GM21723 (cell line): Measurements from ENCODE around the gene CXCR5.

Experiments used
- ATAC-seq: cut with Tn5 transposase; IDR thresholded peaks from one replicate; pipeline ENCODE4 v1.9.1; 2021; ENCODE audit warnings: mild to moderate bottlenecking, moderate library complexity; ENCODE audit not compliant: unreplicated experiment

Gene CXCR5

DNA sequence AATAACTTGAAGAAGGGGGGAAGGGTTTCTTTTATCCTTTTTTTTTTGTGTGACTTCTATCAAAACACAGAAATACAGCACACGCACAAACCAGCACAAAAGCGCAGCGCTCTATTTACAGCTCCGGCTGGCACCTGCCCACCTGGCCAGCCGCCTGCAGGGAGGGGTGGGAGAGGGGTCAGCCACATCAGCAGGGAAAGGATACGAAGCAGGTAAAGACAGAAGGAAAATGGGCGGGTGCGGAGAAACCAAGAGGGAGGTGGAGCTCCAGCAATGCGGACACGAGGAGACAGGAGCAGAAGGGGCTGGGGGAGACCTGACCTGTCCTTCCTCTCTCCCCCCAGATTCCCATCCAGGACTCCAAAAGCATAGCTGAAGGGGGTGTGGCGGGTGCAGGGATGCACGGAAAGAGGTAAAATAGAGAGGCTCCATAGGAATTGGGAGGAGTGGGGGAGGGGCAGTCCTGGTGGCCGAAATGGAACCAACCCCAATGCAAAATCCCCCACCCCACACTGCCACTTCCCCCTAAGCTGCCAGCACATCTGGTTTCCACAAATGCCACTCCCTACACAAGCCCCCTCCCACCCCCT, 14.1 kb downstream of the CXCR5 start:
- ATAC-seq, result no peak

GRCh38 chr11:118898400-118899295, 15.0 kb downstream of the CXCR5 start:
- no peak for ATAC-seq

DNA sequence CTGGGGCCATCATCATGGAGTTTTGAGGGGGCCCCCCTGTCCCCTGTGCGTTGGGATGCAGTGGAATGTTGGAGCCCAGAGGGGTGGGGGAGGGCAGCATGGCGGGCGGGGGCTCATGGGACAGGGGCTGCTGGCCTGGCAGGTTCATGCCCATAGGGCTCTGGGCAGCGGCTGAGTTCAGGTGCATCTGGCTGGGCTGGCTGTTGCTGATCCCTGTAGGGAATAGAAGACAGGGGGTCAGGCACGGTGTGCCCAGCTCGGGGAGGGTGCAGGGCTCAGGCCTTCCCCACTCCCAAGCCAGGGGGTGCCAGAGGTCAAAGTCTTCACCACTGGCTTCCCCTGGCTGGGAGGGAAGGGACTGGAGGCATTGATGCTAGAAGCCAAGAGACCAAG, 15.6 kb downstream of the CXCR5 start:
- no peak for ATAC-seq

- no peak for ATAC-seq
These were observed 16.1 kb downstream of the CXCR5 start for GRCh38 chr11:118899706-118900360.

- ATAC-seq, result no peak
These were observed 17.1 kb downstream of the CXCR5 start for GRCh38 chr11:118900535-118901384.

- no peak for ATAC-seq
These were observed 18.0 kb downstream of the CXCR5 start for GRCh38 chr11:118901494-118902335.

- no peak for ATAC-seq
These were observed 18.9 kb downstream of the CXCR5 start for GRCh38 chr11:118902336-118903203.

DNA sequence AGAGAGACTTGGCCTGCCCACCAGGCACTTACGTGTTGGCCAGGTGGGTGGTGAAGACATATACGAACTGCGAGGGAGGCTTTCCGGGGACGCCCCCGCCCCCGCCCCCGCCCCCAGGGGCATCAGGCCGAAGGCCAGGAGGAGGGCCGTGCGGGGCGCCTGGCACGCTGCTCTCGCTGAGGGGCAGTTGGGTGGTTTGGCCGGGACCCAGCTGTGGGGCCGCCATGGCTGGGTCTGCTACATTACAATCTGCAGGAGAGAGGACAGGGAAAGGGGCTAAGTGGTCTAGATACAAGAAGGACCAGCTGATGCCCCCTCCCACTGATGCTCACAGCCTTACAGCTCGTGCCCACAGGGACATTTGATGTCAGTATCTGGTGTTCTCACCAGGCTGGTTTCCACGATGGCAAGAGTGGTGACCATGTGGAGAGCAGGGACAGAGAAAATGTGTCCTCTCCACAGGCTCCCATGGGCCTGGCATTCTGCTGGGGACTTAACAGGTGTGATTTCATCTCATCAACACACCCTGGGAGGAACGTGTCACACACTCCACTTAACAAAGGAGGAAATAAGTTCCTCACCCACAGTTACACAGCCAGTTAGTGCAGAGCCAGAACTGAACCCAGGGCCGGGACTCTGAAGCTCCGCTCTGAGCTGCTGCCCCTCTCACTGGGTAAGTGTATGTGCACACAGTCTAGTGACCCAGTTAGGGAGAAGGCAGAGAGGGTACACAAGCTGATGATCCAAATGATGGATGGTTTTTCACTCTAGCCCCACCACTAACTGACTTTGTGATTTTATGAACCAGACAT, 19.7 kb downstream of the CXCR5 start:
- no peak for ATAC-seq

DNA sequence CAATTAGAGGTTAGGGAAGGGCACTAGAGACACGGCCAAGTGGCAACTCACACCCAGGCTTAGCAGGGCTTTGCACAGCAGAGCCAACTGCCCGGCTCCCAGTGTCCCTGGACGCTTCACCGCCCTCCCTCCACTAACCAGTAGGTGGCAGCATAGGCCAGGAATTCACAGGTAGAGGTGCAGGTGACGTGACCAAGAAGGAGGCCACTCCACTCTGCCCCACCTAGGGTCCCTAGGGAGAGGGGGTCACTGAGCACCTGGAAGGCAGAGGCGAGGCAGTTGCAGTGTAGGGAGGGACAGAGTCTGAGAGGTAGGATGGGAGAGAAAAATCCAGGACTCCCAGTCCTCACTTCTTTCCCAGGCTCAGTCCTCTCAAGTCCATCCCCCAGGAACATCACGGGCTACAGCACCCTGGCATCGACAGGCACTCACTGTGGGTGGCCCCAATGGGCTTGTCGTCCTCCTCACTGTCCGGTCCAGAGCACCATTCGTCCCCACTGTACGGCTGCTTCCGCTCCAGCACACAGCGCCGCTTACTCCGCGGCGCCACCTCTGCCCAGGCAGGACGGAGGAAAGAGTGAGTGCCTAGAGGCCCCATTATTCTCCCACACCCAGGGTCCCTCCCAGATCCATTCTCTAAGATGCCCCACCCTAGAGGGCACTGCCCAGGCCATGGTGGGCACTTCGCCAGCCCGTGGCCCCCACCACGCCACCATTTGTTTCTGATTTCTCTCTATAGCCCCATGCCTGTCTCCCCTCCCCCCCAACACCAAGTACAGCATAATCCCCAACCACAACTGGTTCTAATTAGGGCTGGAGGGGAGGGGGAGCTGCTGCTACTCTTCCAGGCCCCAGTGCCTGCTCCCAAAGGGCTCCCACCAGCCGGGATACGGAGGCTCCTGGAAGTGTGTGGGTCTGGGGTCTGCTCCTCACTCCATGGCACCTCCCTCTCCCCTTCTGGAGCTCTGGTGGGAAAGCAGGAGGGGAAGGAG, 23.7 kb downstream of the CXCR5 start:
- peak; percentile 82 for ATAC-seq

- no peak for ATAC-seq
These were observed 24.6 kb downstream of the CXCR5 start for GRCh38 chr11:118908264-118908663.

DNA sequence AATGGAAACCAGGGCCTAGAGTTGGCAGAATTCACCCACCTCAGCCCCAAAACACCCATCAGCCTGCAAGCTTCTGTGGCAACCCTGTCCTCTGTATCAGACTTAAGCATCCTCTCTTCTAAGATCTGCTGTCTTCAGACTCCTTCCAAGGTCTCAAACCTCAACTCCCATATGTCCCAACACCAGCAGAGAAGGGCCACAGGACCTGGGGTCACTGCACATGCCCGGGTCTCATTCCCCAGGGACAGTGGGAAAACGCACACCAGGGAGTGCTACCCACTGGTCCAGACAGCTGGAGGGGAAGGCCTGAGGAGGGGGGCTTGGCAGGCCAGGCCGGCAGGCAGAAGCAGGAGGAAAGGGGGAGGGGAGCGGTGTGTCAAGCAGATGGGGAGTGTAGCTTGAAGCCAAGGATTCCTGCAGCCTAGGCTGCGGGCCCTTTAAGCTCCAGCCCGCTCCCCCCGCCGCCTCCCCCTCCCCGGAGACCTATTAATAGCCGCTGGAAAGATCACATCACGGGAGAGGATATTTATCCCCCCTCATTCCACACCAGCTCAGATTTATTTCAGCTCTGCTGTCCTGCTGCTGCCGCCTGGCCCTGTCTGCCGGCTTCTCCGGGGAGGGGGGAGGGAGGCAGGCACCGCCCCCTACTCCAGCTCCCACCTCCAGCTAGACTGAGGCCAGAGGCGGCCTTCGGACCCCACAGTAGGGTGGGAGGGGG, 25.4 kb downstream of the CXCR5 start:
- no peak for ATAC-seq

- no peak for ATAC-seq
These were observed 26.1 kb downstream of the CXCR5 start for GRCh38 chr11:118909619-118910308.

GRCh38 chr11:118910309-118911112, 26.8 kb downstream of the CXCR5 start:
- ATAC-seq, result no peak

DNA sequence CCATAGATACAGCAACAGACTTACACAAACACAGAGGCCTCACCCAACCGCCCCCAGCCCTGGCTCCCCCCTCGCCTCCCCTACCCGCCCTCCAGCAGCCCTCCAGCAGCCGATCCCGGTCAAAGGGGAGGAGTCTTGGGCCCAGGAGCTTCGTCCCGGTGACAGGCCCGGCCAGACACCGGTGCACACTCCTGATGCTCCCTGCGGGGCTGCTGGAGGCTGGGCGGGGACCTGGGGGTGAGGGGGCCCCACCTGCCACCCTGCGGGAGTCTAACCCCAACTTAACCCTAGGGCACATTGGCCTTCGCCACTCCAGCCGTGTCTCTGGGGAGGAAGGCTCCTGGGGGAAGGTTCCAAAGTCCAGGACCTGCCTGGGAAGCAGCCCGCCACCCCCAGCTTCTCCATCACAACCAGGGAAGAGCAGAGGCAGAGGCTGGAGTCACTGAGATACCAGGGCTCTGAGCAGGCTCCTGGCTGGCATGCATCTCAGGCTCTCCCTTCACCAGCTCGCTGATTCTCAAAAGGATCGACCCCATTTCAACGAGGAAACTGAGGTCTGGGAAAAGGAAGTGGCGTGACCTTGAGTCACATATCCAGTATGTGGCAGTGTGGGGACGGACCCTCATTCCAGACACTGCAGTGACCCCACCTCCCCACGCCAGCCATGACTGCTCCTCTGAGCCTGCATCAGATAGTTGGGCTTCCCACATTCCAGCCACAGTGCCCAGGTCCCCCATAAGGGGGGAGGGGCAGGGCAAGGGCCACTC, 27.6 kb downstream of the CXCR5 start:
- no peak for ATAC-seq
